ENCODE data around the gene FADS3.

Gene FADS3

GRCh38 chr11:61846362-61847020 lies 44.9 kb downstream of the FADS3 start:
- no peaks in the 10 kb centered on the region for H3K27me3 Mint-ChIP-seq
- H3K4me1 Mint-ChIP-seq, result no peaks in the 10 kb centered on the region
- H3K27ac Mint-ChIP-seq, result no peak overlapping the region
- no peak overlapping the region for H3K4me3 Mint-ChIP-seq
- H3K9me3 Mint-ChIP-seq, result no peaks in the 10 kb centered on the region
- no peaks in the 10 kb centered on the region for H3K36me3 Mint-ChIP-seq

GRCh38 chr11:61844909-61845565 lies 46.3 kb downstream of the FADS3 start:
- Mint-ChIP-seq H3K36me3 (no peaks in the 10 kb centered on the region), H3K4me3 (no peak overlapping the region), H3K27me3 (no peaks in the 10 kb centered on the region), H3K4me1 (no peaks in the 10 kb centered on the region), H3K27ac (no peak overlapping the region), H3K9me3 (no peaks in the 10 kb centered on the region)

GRCh38 chr11:61842528-61842820 lies 48.9 kb downstream of the FADS3 start:
- no peak overlapping the region for H3K27ac Mint-ChIP-seq
- H3K4me1 Mint-ChIP-seq, result no peaks in the 10 kb centered on the region
- H3K27me3 Mint-ChIP-seq, result no peaks in the 10 kb centered on the region
- no peaks in the 10 kb centered on the region for H3K36me3 Mint-ChIP-seq
- H3K4me3 Mint-ChIP-seq, result no peak overlapping the region
- no peaks in the 10 kb centered on the region for H3K9me3 Mint-ChIP-seq

GRCh38 chr11:61841636-61842527 lies 49.5 kb downstream of the FADS3 start:
- no peaks in the 10 kb centered on the region for H3K4me1 Mint-ChIP-seq
- H3K36me3 Mint-ChIP-seq, result no peaks in the 10 kb centered on the region
- H3K27ac Mint-ChIP-seq, result no peak overlapping the region
- no peaks in the 10 kb centered on the region for H3K27me3 Mint-ChIP-seq
- no peaks in the 10 kb centered on the region for H3K9me3 Mint-ChIP-seq
- no peak overlapping the region for H3K4me3 Mint-ChIP-seq

GRCh38 chr11:61840371-61840770 lies 51.0 kb downstream of the FADS3 start:
- H3K4me3 Mint-ChIP-seq, result no peak overlapping the region
- H3K27ac Mint-ChIP-seq, result no peak overlapping the region
- no peaks in the 10 kb centered on the region for H3K9me3 Mint-ChIP-seq
- peaks cover 5% of the 10 kb centered on the region for H3K4me1 Mint-ChIP-seq
- no peaks in the 10 kb centered on the region for H3K27me3 Mint-ChIP-seq
- H3K36me3 Mint-ChIP-seq, result no peaks in the 10 kb centered on the region

GRCh38 chr11:61839742-61840141 lies 51.6 kb downstream of the FADS3 start:
- Mint-ChIP-seq H3K9me3 (no peaks in the 10 kb centered on the region), H3K4me1 (peaks cover 9% of the 10 kb centered on the region), H3K4me3 (no peak overlapping the region), H3K36me3 (no peaks in the 10 kb centered on the region), H3K27me3 (no peaks in the 10 kb centered on the region), H3K27ac (no peak overlapping the region)

- no peaks in the 10 kb centered on the region for H3K27me3 Mint-ChIP-seq
Measured at GRCh38 chr11:61838921-61839320, 52.4 kb downstream of the FADS3 start.

GRCh38 chr11:61838501-61838900 lies 52.8 kb downstream of the FADS3 start:
- Mint-ChIP-seq H3K36me3 (no peaks in the 10 kb centered on the region), H3K4me1 (peaks cover 21% of the 10 kb centered on the region), H3K27me3 (no peaks in the 10 kb centered on the region), H3K4me3 (no peak overlapping the region), H3K9me3 (no peaks in the 10 kb centered on the region), H3K27ac (no peak overlapping the region)

More at GRCh38 chr11:61838921-61839320, 52.4 kb downstream of the FADS3 start:
- Mint-ChIP-seq H3K36me3 (no peaks in the 10 kb centered on the region), H3K9me3 (no peaks in the 10 kb centered on the region), H3K27ac (no peak overlapping the region), H3K4me3 (no peak overlapping the region), H3K4me1 (peaks cover 16% of the 10 kb centered on the region)

GRCh38 chr11:61837411-61838005 lies 53.8 kb downstream of the FADS3 start:
- Mint-ChIP-seq H3K4me1 (peaks cover 23% of the 10 kb centered on the region), H3K36me3 (no peaks in the 10 kb centered on the region), H3K9me3 (no peaks in the 10 kb centered on the region), H3K27ac (no peak overlapping the region), H3K4me3 (no peak overlapping the region), H3K27me3 (no peaks in the 10 kb centered on the region)

GRCh38 chr11:61836193-61836592 lies 55.2 kb downstream of the FADS3 start:
- Mint-ChIP-seq H3K4me1 (peaks cover 23% of the 10 kb centered on the region), H3K27ac (no peak overlapping the region), H3K4me3 (no peak overlapping the region)

GRCh38 chr11:61834278-61835048 lies 56.9 kb downstream of the FADS3 start:
- no peaks in the 10 kb centered on the region for H3K9me3 Mint-ChIP-seq
- H3K27me3 Mint-ChIP-seq, result peaks cover 10% of the 10 kb centered on the region
- no peak overlapping the region for H3K27ac Mint-ChIP-seq
- H3K4me1 Mint-ChIP-seq, result peaks cover 23% of the 10 kb centered on the region
- H3K4me3 Mint-ChIP-seq, result no peak overlapping the region
- no peaks in the 10 kb centered on the region for H3K36me3 Mint-ChIP-seq

More at GRCh38 chr11:61836193-61836592, 55.2 kb downstream of the FADS3 start:
- no peaks in the 10 kb centered on the region for H3K36me3 Mint-ChIP-seq
- peaks cover 1% of the 10 kb centered on the region for H3K27me3 Mint-ChIP-seq
- no peaks in the 10 kb centered on the region for H3K9me3 Mint-ChIP-seq

GRCh38 chr11:61833926-61834277 lies 57.4 kb downstream of the FADS3 start:
- Mint-ChIP-seq H3K9me3 (no peaks in the 10 kb centered on the region), H3K36me3 (no peaks in the 10 kb centered on the region), H3K4me1 (peaks cover 23% of the 10 kb centered on the region), H3K4me3 (peak overlapping the region; percentile 53), H3K27ac (peak overlapping the region; percentile 73), H3K27me3 (peaks cover 11% of the 10 kb centered on the region)

- H3K4me1 Mint-ChIP-seq, result peaks cover 26% of the 10 kb centered on the region
- H3K36me3 Mint-ChIP-seq, result no peaks in the 10 kb centered on the region
- H3K9me3 Mint-ChIP-seq, result no peaks in the 10 kb centered on the region
- H3K4me3 Mint-ChIP-seq, result peak overlapping the region; percentile 9
- no peak overlapping the region for H3K27ac Mint-ChIP-seq
- peaks cover 13% of the 10 kb centered on the region for H3K27me3 Mint-ChIP-seq
Measured at GRCh38 chr11:61833471-61833870, 57.9 kb downstream of the FADS3 start.

- no peaks in the 10 kb centered on the region for H3K36me3 Mint-ChIP-seq
- peaks cover 29% of the 10 kb centered on the region for H3K4me1 Mint-ChIP-seq
- H3K27ac Mint-ChIP-seq, result no peak overlapping the region
Measured at GRCh38 chr11:61832754-61833153, 58.6 kb downstream of the FADS3 start.

GRCh38 chr11:61832207-61832606 lies 59.1 kb downstream of the FADS3 start:
- H3K36me3 Mint-ChIP-seq, result no peaks in the 10 kb centered on the region
- peaks cover 14% of the 10 kb centered on the region for H3K27me3 Mint-ChIP-seq
- peaks cover 29% of the 10 kb centered on the region for H3K4me1 Mint-ChIP-seq
- no peaks in the 10 kb centered on the region for H3K9me3 Mint-ChIP-seq
- no peak overlapping the region for H3K27ac Mint-ChIP-seq
- H3K4me3 Mint-ChIP-seq, result no peak overlapping the region

More at GRCh38 chr11:61832754-61833153, 58.6 kb downstream of the FADS3 start:
- H3K27me3 Mint-ChIP-seq, result peaks cover 13% of the 10 kb centered on the region
- H3K9me3 Mint-ChIP-seq, result no peaks in the 10 kb centered on the region
- no peak overlapping the region for H3K4me3 Mint-ChIP-seq
